Measurements from ENCODE around the gene ERGIC3. TPM values are rescaled to one million over a fixed set of nuclear protein-coding genes. Genes with fewer than 3 reads are reported as not detected.

The ERGIC3 gene
- total RNA-seq, 1 donor from 2014 or later = 233 TPM

GRCh38 chr20:35606127-35606526 lies 64.2 kb downstream of the ERGIC3 start:
- TF ChIP-seq CTCF (IDR thresholded peaks at IDR 0.05; ENCODE audit: partially characterized antibody, unreplicated experiment) = no peak
- H3K4me1 Mint-ChIP-seq (ENCODE audit: low read depth, unreplicated experiment) = no peaks in the 10 kb centered on the region
- no peak overlapping the region for H3K27ac Mint-ChIP-seq (ENCODE audit: unreplicated experiment)
- H3K4me3 Mint-ChIP-seq (ENCODE audit: unreplicated experiment) = no peak overlapping the region
- no peaks in the 10 kb centered on the region for H3K36me3 Mint-ChIP-seq (ENCODE audit: unreplicated experiment)
- DNase-seq = no peak
- peaks cover 13% of the 10 kb centered on the region for H3K27me3 Mint-ChIP-seq (ENCODE audit: unreplicated experiment)
- peaks cover 5% of the 10 kb centered on the region for H3K9me3 Mint-ChIP-seq (ENCODE audit: unreplicated experiment)

Other genes starting within 250 kb of the ERGIC3 start
- gene FAM83C, start 249.7 kb upstream of the ERGIC3 start, total RNA-seq (ENCODE audit: unreplicated experiment) = not detected
- 46.0 TPM for gene UQCC1, start 130.1 kb upstream of the ERGIC3 start, total RNA-seq (ENCODE audit: unreplicated experiment)
- 0.15 TPM for gene GDF5, start 103.8 kb upstream of the ERGIC3 start, total RNA-seq (ENCODE audit: unreplicated experiment)
- 39.4 TPM for gene CEP250, start 86.5 kb upstream of the ERGIC3 start, total RNA-seq (ENCODE audit: unreplicated experiment)
- not detected for gene C20orf173, start 12.4 kb upstream of the ERGIC3 start, total RNA-seq (ENCODE audit: unreplicated experiment)
- gene SPAG4, start 73.8 kb downstream of the ERGIC3 start, total RNA-seq (ENCODE audit: unreplicated experiment) = 5.0 TPM
- gene CPNE1, start 122.8 kb downstream of the ERGIC3 start, total RNA-seq (ENCODE audit: unreplicated experiment) = 327 TPM
- gene RBM12, start 122.8 kb downstream of the ERGIC3 start, total RNA-seq (ENCODE audit: unreplicated experiment) = 147 TPM
- 13.9 TPM for gene NFS1, start 157.3 kb downstream of the ERGIC3 start, total RNA-seq (ENCODE audit: unreplicated experiment)
- 103 TPM for gene ROMO1, start 157.3 kb downstream of the ERGIC3 start, total RNA-seq (ENCODE audit: unreplicated experiment)
- gene RBM39, start 200.2 kb downstream of the ERGIC3 start, total RNA-seq (ENCODE audit: unreplicated experiment) = 358 TPM
- gene PHF20, start 229.9 kb downstream of the ERGIC3 start, total RNA-seq (ENCODE audit: unreplicated experiment) = 76.1 TPM